HG03354 (cell line): Measurements from ENCODE around the gene PPP2R5B.
A peak's percentile ranks its signal among the peaks of the same experiment; 100 is the strongest.

ENCODE experiments used
- ATAC-seq: cut with Tn5 transposase; IDR thresholded peaks from one replicate; pipeline ENCODE4 v1.9.1; 2021; ENCODE audit warnings: mild to moderate bottlenecking; ENCODE audit not compliant: unreplicated experiment, poor library complexity, severe bottlenecking

PPP2R5B gene

GRCh38 chr11:64888406-64888728 is 36.1 kb upstream of the PPP2R5B start:
- no peak for ATAC-seq

DNA sequence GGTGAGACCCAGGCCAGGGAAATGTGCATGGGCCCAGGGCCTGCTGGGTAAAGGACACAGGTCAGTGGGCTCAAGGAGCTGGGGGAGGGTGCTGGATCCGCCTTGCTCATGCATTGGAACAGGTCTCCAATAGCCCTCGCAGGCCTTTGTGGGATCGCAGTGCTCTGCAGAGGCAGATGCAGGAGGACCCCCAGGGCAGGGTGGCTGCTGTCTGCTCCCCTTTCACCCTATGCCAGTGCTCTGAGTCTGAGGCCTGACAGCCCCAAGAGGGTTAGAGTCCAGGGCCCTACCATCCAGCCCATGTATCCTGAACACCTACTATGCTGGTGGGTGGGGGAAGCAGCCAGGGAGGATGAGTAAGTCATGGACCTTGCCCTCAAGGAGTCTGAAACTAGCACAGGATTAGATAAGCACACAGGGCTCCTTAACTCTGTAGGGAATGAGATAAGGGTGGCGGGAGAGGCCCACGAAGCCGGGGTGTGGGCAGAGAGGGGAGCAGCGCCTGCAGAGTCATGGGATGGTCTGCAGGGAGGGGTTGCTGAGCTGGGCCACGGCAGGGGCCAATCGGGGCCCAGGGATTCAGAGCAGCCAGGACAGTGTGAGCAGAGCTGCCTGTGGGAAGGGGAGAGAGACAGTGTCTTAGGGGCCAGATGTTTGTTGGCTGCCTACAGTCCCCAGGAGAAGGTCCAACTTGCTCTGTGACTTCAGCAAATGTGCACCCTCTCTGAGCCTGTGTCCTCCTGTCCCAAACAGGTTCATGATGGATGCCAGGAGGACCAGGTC is 35.6 kb upstream of the PPP2R5B start:
- ATAC-seq = no peak

DNA sequence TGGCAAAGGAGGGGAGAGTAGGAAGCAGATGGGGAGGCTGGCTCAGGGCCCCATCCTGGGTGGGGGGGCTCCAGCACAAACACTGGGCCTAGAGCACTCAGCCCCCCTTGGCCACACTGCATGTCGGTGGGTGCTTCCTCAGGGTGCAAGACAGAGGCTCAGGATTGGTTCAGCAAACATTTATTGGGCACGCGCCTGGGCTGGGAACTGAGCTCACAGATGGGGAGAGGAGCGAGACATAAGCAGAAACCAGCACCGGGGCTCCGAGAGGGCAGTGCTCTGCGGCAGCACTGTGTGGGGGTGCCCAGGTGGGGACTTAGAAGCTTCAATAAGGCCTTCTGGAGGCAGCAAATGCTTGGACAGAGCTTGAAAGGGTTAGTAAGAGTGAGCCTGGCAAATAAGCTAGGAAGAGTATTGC is 34.0 kb upstream of the PPP2R5B start:
- ATAC-seq = no peak

DNA sequence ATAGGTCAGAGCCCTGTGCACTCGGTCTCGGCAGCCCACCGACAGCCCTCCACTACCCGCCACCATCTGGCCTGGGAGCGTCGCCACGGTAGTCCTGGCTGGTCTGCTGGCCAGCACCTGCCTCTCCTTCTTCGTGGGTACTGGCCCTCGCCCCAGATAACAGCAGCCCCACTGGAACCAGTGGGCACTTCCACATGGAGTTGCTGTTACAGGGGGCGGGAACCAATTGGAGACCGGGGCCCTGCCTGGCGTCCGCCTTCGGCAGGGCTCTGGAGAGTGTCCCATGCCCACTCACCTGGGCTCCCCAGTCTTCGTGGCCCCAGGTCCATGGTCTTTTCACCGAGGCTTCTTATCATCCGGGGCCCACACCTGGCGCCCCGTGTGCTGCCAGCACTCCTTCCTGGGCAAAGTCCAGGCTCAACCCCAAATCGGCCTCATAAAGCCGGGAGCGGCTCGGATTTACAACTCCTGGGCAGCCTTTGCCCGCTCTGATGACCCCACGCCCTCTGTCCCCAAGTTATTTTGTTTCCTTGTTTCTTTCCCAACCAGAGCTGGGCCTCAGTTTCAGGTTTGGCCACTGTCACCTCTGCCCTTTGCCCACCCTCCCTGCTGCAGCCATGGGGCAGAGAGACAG is 33.2 kb upstream of the PPP2R5B start:
- no peak for ATAC-seq

DNA sequence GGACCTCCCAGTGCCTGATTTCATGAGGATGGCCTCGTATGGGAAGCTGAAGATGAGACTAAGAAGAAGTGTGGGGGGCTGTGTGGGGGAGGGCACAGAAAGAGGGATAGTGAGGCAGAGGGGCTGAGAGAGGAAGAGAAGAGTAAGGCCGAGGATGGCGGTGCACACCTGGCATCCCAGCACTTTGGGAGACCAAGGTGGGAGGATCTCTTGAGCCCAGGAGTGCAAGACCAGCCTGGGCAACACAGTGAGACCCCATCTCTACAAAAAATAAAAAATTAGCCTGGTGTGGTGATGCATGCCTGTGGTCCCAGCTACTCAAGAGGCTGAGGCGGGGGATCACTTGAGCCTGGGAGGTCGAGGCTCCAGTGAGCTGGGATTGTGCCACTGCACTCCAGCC is 32.6 kb upstream of the PPP2R5B start:
- no peak for ATAC-seq

GRCh38 chr11:64892411-64892831 is 32.1 kb upstream of the PPP2R5B start:
- no peak for ATAC-seq

DNA sequence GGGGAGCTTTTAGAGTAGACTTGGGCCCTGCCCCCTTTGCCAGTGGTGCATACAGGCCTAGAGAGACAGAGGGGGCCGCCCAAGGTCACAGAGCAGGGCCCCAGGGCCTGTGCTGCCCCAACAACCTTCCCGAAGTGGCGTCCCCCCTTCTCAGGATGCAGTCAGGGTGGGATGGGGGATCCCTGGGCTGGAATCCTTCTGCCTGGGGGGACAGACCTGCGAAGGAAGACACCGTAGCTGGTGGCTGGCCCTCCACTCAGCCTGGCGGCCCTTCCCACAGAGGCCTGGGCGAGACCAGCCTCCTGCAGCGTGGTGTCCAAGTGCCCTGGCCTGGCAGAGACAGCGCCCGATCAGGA is 31.7 kb upstream of the PPP2R5B start:
- no peak for ATAC-seq

- no peak for ATAC-seq
Observed at GRCh38 chr11:64893194-64894069, 31.1 kb upstream of the PPP2R5B start.

DNA sequence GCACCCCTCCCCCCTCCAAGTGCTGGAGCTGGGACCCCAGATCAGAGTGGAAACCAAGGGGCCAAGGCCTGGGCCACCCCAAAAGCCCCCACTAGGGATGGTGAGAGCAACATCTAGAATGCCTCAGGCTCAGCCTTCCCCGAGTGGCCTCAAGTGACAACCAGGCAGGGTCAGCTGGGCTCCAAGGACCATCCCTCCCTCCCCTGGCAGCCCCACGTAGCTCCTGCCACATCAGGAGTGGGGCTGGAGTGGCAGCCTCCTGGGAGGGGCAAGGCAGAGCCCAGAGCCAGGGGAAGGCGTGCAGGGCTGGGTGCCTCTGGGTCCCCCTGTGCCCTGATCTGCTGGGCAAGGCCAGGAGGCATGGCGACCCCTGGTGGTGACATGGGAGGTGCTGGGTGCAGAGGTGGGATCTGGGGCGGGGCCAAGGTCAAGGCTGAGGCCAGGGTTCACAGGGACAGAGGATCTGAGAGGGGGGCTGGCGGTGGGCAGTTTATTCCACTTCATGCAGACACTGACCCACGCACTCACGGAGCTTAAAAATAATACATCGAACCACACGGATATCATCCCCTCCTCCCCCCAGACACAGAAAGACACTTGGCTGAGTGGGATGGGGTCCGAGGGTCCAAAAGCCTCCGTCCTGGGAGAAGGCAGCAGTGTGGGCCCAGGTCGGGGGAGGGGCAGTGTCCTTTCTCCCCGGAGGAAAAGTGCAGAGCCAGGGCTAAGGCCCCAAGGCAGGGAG is 30.2 kb upstream of the PPP2R5B start:
- peak; percentile 75 for ATAC-seq

DNA sequence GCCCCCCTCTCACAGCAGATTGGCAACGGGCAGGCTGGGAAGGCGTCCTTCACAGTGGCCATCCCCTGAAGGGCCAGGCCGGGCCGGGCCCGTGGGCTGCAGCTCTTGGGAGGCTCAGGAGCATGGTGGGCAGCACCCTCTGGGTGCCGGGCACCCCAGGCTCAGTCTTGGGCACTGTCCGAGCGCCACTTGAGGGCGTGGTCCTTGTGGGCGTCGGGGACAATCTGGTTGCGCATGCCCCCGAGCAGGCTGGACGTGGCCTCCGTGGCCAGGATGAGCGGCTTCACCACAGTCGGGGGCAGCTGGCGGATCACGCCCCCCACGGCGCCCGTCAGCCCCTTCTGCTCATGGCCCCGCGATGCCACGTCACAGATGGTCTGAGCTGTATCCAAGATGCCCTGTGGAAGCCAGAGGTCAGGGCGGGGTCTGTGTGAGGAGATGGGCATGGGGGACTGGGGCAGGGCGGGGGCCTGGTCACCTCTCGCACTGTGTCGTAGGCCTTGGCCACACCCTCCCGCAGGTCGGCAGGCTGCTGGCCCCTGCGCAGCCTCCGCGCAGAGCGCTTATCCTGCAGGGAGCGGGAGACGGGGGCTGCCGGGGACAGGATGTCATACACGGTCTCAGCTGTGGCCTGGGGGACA is 29.6 kb upstream of the PPP2R5B start:
- ATAC-seq = no peak

GRCh38 chr11:64896448-64897022 is 28.0 kb upstream of the PPP2R5B start:
- ATAC-seq = no peak

GRCh38 chr11:64897381-64898075 is 27.0 kb upstream of the PPP2R5B start:
- ATAC-seq = no peak

GRCh38 chr11:64898076-64898445 is 26.4 kb upstream of the PPP2R5B start:
- no peak for ATAC-seq

DNA sequence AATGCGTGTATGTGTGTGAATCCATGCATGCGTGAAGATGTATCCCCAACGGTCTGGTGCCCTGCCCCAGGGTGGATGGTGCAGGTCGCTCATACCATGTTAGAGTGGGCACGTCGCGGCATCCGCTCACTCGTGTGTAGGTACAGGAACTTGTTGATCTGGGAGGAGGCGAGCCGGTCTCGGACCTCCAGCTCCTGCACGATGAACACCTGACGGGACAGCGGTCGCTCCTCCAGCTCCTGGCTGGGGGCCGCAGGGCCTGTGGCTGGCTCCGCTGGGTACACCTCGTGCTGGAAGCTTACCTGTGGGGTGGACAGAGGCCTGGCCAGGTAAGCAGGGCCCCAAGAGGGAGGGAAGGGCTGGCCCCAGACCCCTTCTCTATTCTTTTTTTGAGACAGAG is 25.9 kb upstream of the PPP2R5B start:
- no peak for ATAC-seq

DNA sequence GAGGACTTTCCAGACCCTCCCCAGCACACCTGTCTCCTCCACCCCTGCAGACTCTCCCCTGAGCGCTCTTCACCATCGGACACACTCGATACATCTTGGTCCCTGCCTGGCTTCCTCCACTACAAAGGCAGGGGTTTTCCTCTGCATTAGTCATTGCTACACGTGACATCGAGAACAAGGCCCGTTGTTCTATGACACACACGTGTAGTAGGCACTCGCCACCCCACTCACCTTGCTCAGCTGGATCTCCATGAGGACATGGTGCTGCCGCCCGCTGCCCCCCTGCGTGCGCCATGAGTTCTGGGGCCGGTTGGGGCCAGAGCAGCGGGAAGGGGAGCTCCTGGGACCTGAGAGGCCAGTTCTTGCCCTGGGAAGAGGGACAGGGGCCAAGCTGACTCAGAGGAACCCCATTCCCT is 24.2 kb upstream of the PPP2R5B start:
- no peak for ATAC-seq

GRCh38 chr11:64900774-64901173 is 23.7 kb upstream of the PPP2R5B start:
- ATAC-seq = no peak

GRCh38 chr11:64902102-64902900 is 22.2 kb upstream of the PPP2R5B start:
- ATAC-seq = no peak

DNA sequence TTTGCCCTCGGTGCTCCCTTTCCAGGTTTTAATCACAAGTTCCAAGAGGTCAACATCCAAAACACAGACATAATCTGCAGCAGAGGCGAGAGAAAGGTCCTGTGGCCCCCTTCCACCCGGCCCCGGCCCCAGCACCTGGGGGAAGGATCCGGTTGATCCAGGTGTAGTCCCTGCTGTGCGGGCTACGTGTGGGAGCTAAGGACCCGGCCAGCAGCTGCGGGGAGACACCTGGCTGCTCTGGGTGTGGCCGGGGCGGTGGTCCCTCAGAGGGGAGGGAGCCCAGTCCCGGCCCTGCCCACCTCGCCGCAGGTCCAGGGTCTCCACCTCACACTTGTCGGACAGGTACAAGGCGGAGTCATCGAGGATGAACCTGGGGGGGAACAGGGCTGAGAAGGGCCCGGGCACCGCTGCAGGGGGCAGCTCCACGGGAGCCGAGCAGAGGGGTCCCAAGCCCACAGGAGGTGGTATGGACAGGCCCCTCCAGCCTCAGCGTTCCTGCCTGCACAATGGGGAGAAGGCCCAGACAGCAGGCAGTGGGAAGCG is 21.1 kb upstream of the PPP2R5B start:
- ATAC-seq = no peak
